ENCODE results near the gene DPYSL3.
A peak's percentile ranks its signal among the peaks of the same experiment; 100 is the strongest.

Gene DPYSL3

GRCh38 chr5:147481874-147482705 lies 27.8 kb downstream of the DPYSL3 start:
- no peaks in the 10 kb centered on the region for H3K27me3 ChIP-seq
- no peak for DNase-seq
- no peaks in the 10 kb centered on the region for H3K9me3 ChIP-seq
- H3K4me1 ChIP-seq, result peaks cover 51% of the 10 kb centered on the region
- H3K36me3 ChIP-seq, result no peaks in the 10 kb centered on the region; the same call in 1 of the 2 replicates
- no peak for TF ChIP-seq CTCF (IDR thresholded peaks at IDR 0.05; ENCODE audit: low read depth, low read length)
- no peak overlapping the region for H3K4me3 ChIP-seq (ENCODE audit: low read depth, low read length)

GRCh38 chr5:147481376-147481775 lies 28.5 kb downstream of the DPYSL3 start:
- no peak overlapping the region for H3K4me3 ChIP-seq (ENCODE audit: low read depth, low read length)
- peaks cover 51% of the 10 kb centered on the region for H3K4me1 ChIP-seq
- no peak for TF ChIP-seq CTCF (IDR thresholded peaks at IDR 0.05; ENCODE audit: low read depth, low read length)
- no peaks in the 10 kb centered on the region; the same call in 1 of the 2 replicates for H3K36me3 ChIP-seq
- no peaks in the 10 kb centered on the region for H3K27me3 ChIP-seq
- H3K9me3 ChIP-seq, result no peaks in the 10 kb centered on the region
- no peak for DNase-seq

- no peak for TF ChIP-seq CTCF (IDR thresholded peaks at IDR 0.05; ENCODE audit: low read depth, low read length)
- Histone ChIP-seq H3K36me3 (no peaks in the 10 kb centered on the region), H3K4me3 (ENCODE audit: low read depth, low read length) (no peak overlapping the region), H3K4me1 (peaks cover 45% of the 10 kb centered on the region), H3K9me3 (no peaks in the 10 kb centered on the region), H3K27me3 (no peaks in the 10 kb centered on the region)
- no peak for DNase-seq
Measured at GRCh38 chr5:147479949-147480348, 29.9 kb downstream of the DPYSL3 start.

GRCh38 chr5:147479444-147479843 lies 30.4 kb downstream of the DPYSL3 start:
- no peak overlapping the region for H3K4me3 ChIP-seq (ENCODE audit: low read depth, low read length)
- H3K36me3 ChIP-seq, result no peaks in the 10 kb centered on the region
- H3K4me1 ChIP-seq, result peaks cover 40% of the 10 kb centered on the region
- no peaks in the 10 kb centered on the region for H3K27me3 ChIP-seq
- TF ChIP-seq CTCF (IDR thresholded peaks at IDR 0.05; ENCODE audit: low read depth, low read length), result no peak
- H3K9me3 ChIP-seq, result no peaks in the 10 kb centered on the region
- peak; percentile 42 for DNase-seq

- peak; percentile 23 for DNase-seq
- Histone ChIP-seq H3K4me3 (ENCODE audit: low read depth, low read length) (no peak overlapping the region), H3K4me1 (peaks cover 22% of the 10 kb centered on the region), H3K36me3 (0 out of 2 replicates have a peak, but pooled peaks cover 3% of the 10 kb centered on the region), H3K9me3 (no peaks in the 10 kb centered on the region), H3K27me3 (no peaks in the 10 kb centered on the region)
- no peak for TF ChIP-seq CTCF (IDR thresholded peaks at IDR 0.05; ENCODE audit: low read depth, low read length)
Measured at GRCh38 chr5:147474140-147474539, 35.7 kb downstream of the DPYSL3 start.
